KOPT-K1 (cell line): ENCODE data around the gene FAM3C.
"Not testable (repeated sequence)": the region's sequence is repeated elsewhere in the genome, so short reads cannot be mapped to it uniquely, and the experiment has no call there.

Experiments used
- H3K27ac ChIP-seq: fragments of 200-600 bp; sonication (generic); 2 replicates; pipeline ENCODE4 v1.5.1; 2016; ENCODE audit warnings: antibody characterized with exemption, mild to moderate bottlenecking, low read depth, low read length; ENCODE audit not compliant: poor library complexity, severe bottlenecking
- H3K36me3 ChIP-seq: fragments of 200-600 bp; sonication (generic); 2 replicates; pipeline ENCODE4 v1.5.1; 2017; ENCODE audit warnings: antibody characterized with exemption, mild to moderate bottlenecking, low read length, moderate library complexity; ENCODE audit not compliant: insufficient read depth
- H3K9me3 ChIP-seq: fragments of 200-600 bp; sonication (generic); 2 replicates; pipeline ENCODE4 v1.5.1; 2017; ENCODE audit warnings: antibody characterized with exemption, low read length, mild to moderate bottlenecking; ENCODE audit not compliant: insufficient read depth, poor library complexity, severe bottlenecking

Gene FAM3C

GRCh38 chr7:121421743-121422142 lies 25.6 kb upstream of the FAM3C start:
- H3K9me3 ChIP-seq, H3K27ac ChIP-seq: not testable (repeated sequence)

GRCh38 chr7:121420976-121421375 lies 24.9 kb upstream of the FAM3C start:
- H3K27ac ChIP-seq = no peak overlapping the region
- no peaks in the 10 kb centered on the region for H3K9me3 ChIP-seq
- H3K36me3 ChIP-seq = no peaks in the 10 kb centered on the region

More at GRCh38 chr7:121421743-121422142, 25.6 kb upstream of the FAM3C start:
- H3K36me3 ChIP-seq = not testable (repeated sequence)

- Histone ChIP-seq H3K9me3 (no peaks in the 10 kb centered on the region), H3K27ac (no peak overlapping the region), H3K36me3 (no peaks in the 10 kb centered on the region)
Measured at GRCh38 chr7:121419201-121420148, 23.4 kb upstream of the FAM3C start.

- Histone ChIP-seq H3K9me3 (no peaks in the 10 kb centered on the region), H3K36me3 (no peaks in the 10 kb centered on the region), H3K27ac (no peak overlapping the region)
Measured at GRCh38 chr7:121416533-121416932, 20.4 kb upstream of the FAM3C start.

GRCh38 chr7:121414436-121414835 lies 18.3 kb upstream of the FAM3C start:
- Histone ChIP-seq H3K27ac (no peak overlapping the region), H3K36me3 (no peaks in the 10 kb centered on the region), H3K9me3 (no peaks in the 10 kb centered on the region)

GRCh38 chr7:121411597-121411979 lies 15.5 kb upstream of the FAM3C start:
- Histone ChIP-seq H3K36me3 (no peaks in the 10 kb centered on the region), H3K9me3 (no peaks in the 10 kb centered on the region), H3K27ac (no peak overlapping the region)

- Histone ChIP-seq H3K36me3 (no peaks in the 10 kb centered on the region), H3K27ac (no peak overlapping the region), H3K9me3 (no peaks in the 10 kb centered on the region)
Measured at GRCh38 chr7:121410829-121411596, 14.9 kb upstream of the FAM3C start.

- Histone ChIP-seq H3K9me3 (no peaks in the 10 kb centered on the region), H3K27ac (no peak overlapping the region), H3K36me3 (no peaks in the 10 kb centered on the region)
Measured at GRCh38 chr7:121406944-121407343, 10.8 kb upstream of the FAM3C start.

- Histone ChIP-seq H3K9me3 (no peaks in the 10 kb centered on the region), H3K36me3 (no peaks in the 10 kb centered on the region), H3K27ac (no peak overlapping the region)
Measured at GRCh38 chr7:121406461-121406860, 10.4 kb upstream of the FAM3C start.

- no peaks in the 10 kb centered on the region for H3K36me3 ChIP-seq
- H3K9me3 ChIP-seq = no peaks in the 10 kb centered on the region
- H3K27ac ChIP-seq = no peak overlapping the region
Measured at GRCh38 chr7:121404348-121404747, 8.2 kb upstream of the FAM3C start.

GRCh38 chr7:121402701-121403100 lies 6.6 kb upstream of the FAM3C start:
- no peaks in the 10 kb centered on the region for H3K9me3 ChIP-seq
- no peaks in the 10 kb centered on the region for H3K36me3 ChIP-seq
- H3K27ac ChIP-seq = no peak overlapping the region

GRCh38 chr7:121401896-121402295 lies 5.8 kb upstream of the FAM3C start:
- H3K27ac ChIP-seq = no peak overlapping the region
- no peaks in the 10 kb centered on the region for H3K9me3 ChIP-seq
- H3K36me3 ChIP-seq = no peaks in the 10 kb centered on the region

GRCh38 chr7:121398246-121398645 lies 2.1 kb upstream of the FAM3C start:
- Histone ChIP-seq H3K36me3 (no peaks in the 10 kb centered on the region), H3K27ac (no peak overlapping the region), H3K9me3 (no peaks in the 10 kb centered on the region)

GRCh38 chr7:121397822-121398221 lies 1.7 kb upstream of the FAM3C start:
- Histone ChIP-seq H3K27ac (no peak overlapping the region), H3K9me3 (no peaks in the 10 kb centered on the region), H3K36me3 (no peaks in the 10 kb centered on the region)

GRCh38 chr7:121397361-121397760 lies 1.3 kb upstream of the FAM3C start:
- H3K9me3 ChIP-seq = no peaks in the 10 kb centered on the region
- H3K36me3 ChIP-seq = no peaks in the 10 kb centered on the region
- no peak overlapping the region for H3K27ac ChIP-seq
